HEK293T (cell line): ENCODE measurements around the gene LIX1L.

Experiments used
- BHLHE40 ChIP-seq: fragments of 450-650 bp; IDR thresholded peaks from 2 replicates; pipeline ENCODE4 v1.6.1; 2016; ENCODE audit warnings: mild to moderate bottlenecking, moderate library complexity, borderline replicate concordance
- FOXM1 ChIP-seq: fragments of 450-650 bp; IDR thresholded peaks from 2 replicates; pipeline ENCODE4 v1.6.1; 2017; ENCODE audit warnings: mild to moderate bottlenecking, borderline replicate concordance
- L3MBTL2 ChIP-seq: fragments of 450-650 bp; conservative IDR thresholded peaks from 2 replicates; pipeline ENCODE4 v1.6.1; 2016; ENCODE audit warnings: mild to moderate bottlenecking
- SP1 ChIP-seq: fragments of 450-650 bp; IDR thresholded peaks from 2 replicates; pipeline ENCODE4 v1.6.1; 2017
- TARDBP ChIP-seq: fragments of 450-650 bp; IDR thresholded peaks from 2 replicates; pipeline ENCODE4 v1.6.1; 2016

- TF ChIP-seq SP1 (no peak), FOXM1 (no peak), TARDBP (no peak), BHLHE40 (no peak), L3MBTL2 (no peak)
Measured at GRCh38 chr1:145972580-145972979, 14.8 kb upstream of the LIX1L start.
